GM12878 (cell line): ENCODE data around the gene ID3. TPM values are rescaled to one million over a fixed set of nuclear protein-coding genes. Genes with fewer than 3 reads are reported as not detected.

Source experiments
- ATF3 ChIP-seq: IDR thresholded peaks from 2 replicates; pipeline ENCODE4 v1.6.1; 2011; ENCODE audit warnings: low read depth, mild to moderate bottlenecking, low read length, moderate library complexity, borderline replicate concordance; ENCODE audit errors: extremely low read depth
- CTCF ChIP-seq, 3 experiments: IDR thresholded peaks in 2 of 3; conservative IDR thresholded peaks in 1 of 3; 2 replicates each; pipeline ENCODE4 v1.5.1; 2011; ENCODE audit warnings: low read depth in 3 of 3, low read length in 3 of 3, mild to moderate bottlenecking in 3 of 3, control low read depth in 2 of 3, moderate library complexity in 2 of 3, inconsistent platforms in 1 of 3, mixed read lengths in 1 of 3; ENCODE audit not compliant: control insufficient read depth in 2 of 3, insufficient read depth in 1 of 3; ENCODE audit errors: extremely low read depth in 1 of 3
- DPF2 ChIP-seq: fragments of 450-650 bp; IDR thresholded peaks from 2 replicates; pipeline ENCODE4 v1.6.1; 2017; ENCODE audit warnings: mild to moderate bottlenecking
- E2F8 ChIP-seq: fragments of 450-650 bp; IDR thresholded peaks from 2 replicates; pipeline ENCODE4 v1.6.1; 2018; ENCODE audit warnings: mild to moderate bottlenecking, low read depth, moderate library complexity; ENCODE audit not compliant: partially characterized antibody
- EP300 ChIP-seq, 2 experiments: fragments of 150-350 bp in 1 of 2; IDR thresholded peaks; 2 replicates each; pipeline ENCODE4 v1.6.1; 2011 to 2012; ENCODE audit warnings: low read depth in 2 of 2, low read length in 2 of 2, borderline replicate concordance in 1 of 2, improper control_type of control experiment in 1 of 2, inconsistent platforms in 1 of 2; ENCODE audit not compliant: control insufficient read depth in 1 of 2
- JUND ChIP-seq: IDR thresholded peaks from 2 replicates; pipeline ENCODE4 v1.6.1; 2012; ENCODE audit warnings: low read depth, mild to moderate bottlenecking, low read length, improper control_type of control experiment, moderate library complexity
- KLF5 ChIP-seq: fragments of 450-650 bp; IDR thresholded peaks from 2 replicates; pipeline ENCODE4 v1.6.1; 2014; ENCODE audit warnings: mild to moderate bottlenecking; ENCODE audit not compliant: partially characterized antibody
- MEF2A ChIP-seq: IDR thresholded peaks from 2 replicates; pipeline ENCODE4 v1.6.1; 2011; ENCODE audit warnings: low read depth, mild to moderate bottlenecking, low read length, moderate library complexity; ENCODE audit not compliant: insufficient read depth
- MLLT1 ChIP-seq: fragments of 450-650 bp; IDR thresholded peaks from 2 replicates; pipeline ENCODE4 v1.6.1; 2016; ENCODE audit warnings: mild to moderate bottlenecking
- NKRF ChIP-seq: fragments of 450-650 bp; conservative IDR thresholded peaks from 2 replicates; pipeline ENCODE4 v1.6.1; 2017; ENCODE audit warnings: mild to moderate bottlenecking, moderate library complexity
- SMAD5 ChIP-seq: IDR thresholded peaks from 2 replicates; pipeline ENCODE4 v1.6.1; 2016; ENCODE audit warnings: antibody characterized with exemption, low read depth
- SMARCA5 ChIP-seq: fragments of 450-650 bp; IDR thresholded peaks from 2 replicates; pipeline ENCODE4 v1.6.1; 2017; ENCODE audit warnings: mild to moderate bottlenecking
- SPI1 ChIP-seq: IDR thresholded peaks from 2 replicates; pipeline ENCODE4 v1.6.1; 2011; ENCODE audit warnings: low read depth, mild to moderate bottlenecking, low read length, moderate library complexity, borderline replicate concordance; ENCODE audit not compliant: insufficient read depth
- ZNF592 ChIP-seq: fragments of 450-650 bp; IDR thresholded peaks from 2 replicates; pipeline ENCODE4 v1.6.1; 2017; ENCODE audit warnings: mild to moderate bottlenecking, moderate library complexity
- polyA plus RNA-seq, 11 experiments: library from polyadenylated mRNA; depleted of rRNA in 4 of 11; unstranded in 6 of 11; stranded (reverse) in 5 of 11; fragments of >200 nt; fragmentation: Nextera tagmentation in 4 of 11; fragmentation: Illumina TruSeq in 1 of 11; extraction: Ambion mirVana in 4 of 11; extraction: Trizol in 1 of 11; gene quantifications; 1 replicate in 1 of 11; 2 replicates in 10 of 11; pipeline versions ENCODE4 v1.2.1 to v1.2.3, GENCODE V29; 2011 to 2016; ENCODE audit warnings: inconsistent platforms in 2 of 11, missing spikeins in 2 of 11, low read depth in 1 of 11
- total RNA-seq, 4 experiments: library from RNA; depleted of rRNA in 3 of 4; stranded (reverse); fragments of >200 nt in 3 of 4; fragmentation: Illumina TruSeq in 1 of 4; extraction: Trizol in 1 of 4; gene quantifications; 2 replicates each; pipeline versions ENCODE4 v1.2.1 to v1.2.3, GENCODE V29; 2013 to 2021

ID3 gene
- total and polyA plus RNA-seq, 10 of the 15 experiments (the other 5 are each of a cell fraction or from before 2014, with no cell fraction given) = 42.7 to 475 (median 207) TPM

GRCh38 chr1:23559136-23559984 lies at the start of gene ID3 (continued):
- TF ChIP-seq NKRF (peak; percentile 84), ATF3 (no peak), JUND (no peak), MLLT1 (peak; percentile 51; the same call in 1 of the 2 replicates), KLF5 (no peak), MEF2A (peak; percentile 43; the same call in 1 of the 2 replicates), SMARCA5 (0 out of 2 replicates have a peak, but pooled peaks have one; percentile 69), E2F8 (no peak), SMAD5 (peak; percentile 95), SPI1 (peak; percentile 90), EP300 (IDR thresholded peaks at IDR 0.05; ENCODE audit: borderline replicate concordance in 1 of 2, control insufficient read depth in 1 of 2, low read depth in 2 of 2, low read length in 2 of 2) (no peak), DPF2 (peak; percentile 64), ZNF592 (no peak), CTCF (IDR thresholded peaks at IDR 0.05 in 2 of 3, conservative IDR thresholded peaks at IDR 0.05 in 1 of 3; ENCODE audit: control insufficient read depth in 2 of 3, extremely low read depth in 1 of 3, insufficient read depth in 1 of 3, low read depth in 3 of 3, low read length in 3 of 3) (no peak)
